ENCODE measurements around the gene EVA1A.

The EVA1A gene

DNA sequence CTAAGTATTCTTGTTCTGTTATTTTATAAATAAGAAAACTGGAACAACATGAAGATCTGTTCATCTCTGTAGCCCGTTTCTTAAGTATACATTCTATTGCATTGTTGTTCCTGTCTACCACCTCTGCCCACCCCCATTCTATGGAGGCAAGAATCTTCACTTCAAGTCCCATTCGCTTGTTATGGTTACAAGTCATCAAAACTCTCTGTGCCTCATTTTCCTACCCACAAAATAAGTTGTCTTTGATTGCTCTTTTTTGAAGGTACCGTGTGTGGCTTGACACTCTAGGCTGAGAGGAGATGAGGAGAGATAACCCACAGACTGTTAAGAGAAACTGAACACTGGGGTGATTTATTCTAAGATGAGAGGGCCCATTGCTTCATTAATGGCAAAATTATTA lies 2.9 kb upstream of the EVA1A start:
- DNase-seq (ENCODE audit: low read depth in 2 of 2): no peak

DNA sequence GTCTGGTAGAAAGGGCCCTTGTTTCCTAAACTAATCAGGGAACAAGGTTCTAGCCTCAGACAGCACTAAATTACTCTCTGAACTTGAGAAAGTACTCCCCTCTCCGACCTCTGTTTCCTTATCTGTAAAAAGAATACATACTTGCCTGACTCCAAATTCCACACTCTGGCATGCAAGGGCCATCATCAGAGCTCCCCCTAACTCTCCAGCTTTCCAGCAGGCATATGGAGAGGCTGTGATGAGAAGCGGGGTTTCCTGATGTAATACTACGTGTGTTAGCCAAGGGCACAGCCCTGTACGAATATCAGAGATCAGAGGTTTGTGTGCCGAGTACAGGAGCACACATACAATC lies 1.8 kb upstream of the EVA1A start:
- DNase-seq (ENCODE audit: low read depth in 2 of 2): no peak

DNA sequence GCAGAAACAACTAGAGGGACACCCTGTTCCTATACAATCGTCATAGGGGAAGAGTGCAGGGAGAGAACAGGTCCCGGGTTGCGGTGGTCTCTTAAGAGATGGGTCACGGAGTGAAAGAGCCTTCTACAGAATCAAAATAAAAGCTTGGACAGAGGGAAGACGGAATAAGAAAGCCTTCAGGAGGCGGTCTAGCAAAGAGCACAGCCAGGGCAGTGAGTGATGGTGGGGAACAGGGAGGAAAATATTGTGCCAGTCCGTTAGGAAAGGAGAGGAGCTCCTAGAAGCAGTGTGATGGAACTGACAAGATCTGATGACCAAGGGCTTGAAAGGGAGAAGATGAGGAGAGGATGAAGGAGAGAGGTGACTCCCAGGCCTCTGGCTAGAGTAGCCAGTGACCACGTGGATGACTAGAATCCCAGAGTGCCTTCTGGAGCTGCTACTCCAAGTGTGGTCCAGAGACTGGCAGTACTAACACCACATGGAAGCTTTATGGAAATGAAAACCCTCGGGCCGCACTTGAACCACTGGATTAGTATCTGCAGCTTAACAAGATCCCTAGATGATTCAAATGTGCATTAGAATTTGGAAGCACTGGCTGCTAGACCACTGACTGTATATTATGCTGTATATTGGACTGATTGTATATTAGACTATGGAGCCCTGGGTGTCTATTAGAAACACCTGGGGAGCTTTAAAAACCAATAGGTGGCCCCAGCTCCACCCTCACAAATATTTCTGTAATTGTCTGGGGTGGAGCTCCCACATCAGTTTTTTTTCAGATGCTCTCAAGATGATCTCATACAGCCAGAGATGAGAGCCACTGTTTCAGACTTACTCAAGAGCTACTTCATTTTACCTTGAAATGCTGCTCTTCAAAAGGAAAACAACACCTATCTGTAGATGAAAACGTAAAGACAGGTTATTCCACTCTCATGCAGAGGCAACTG lies 1.1 kb upstream of the EVA1A start:
- DNase-seq (ENCODE audit: low read depth in 2 of 2): no peak

DNA sequence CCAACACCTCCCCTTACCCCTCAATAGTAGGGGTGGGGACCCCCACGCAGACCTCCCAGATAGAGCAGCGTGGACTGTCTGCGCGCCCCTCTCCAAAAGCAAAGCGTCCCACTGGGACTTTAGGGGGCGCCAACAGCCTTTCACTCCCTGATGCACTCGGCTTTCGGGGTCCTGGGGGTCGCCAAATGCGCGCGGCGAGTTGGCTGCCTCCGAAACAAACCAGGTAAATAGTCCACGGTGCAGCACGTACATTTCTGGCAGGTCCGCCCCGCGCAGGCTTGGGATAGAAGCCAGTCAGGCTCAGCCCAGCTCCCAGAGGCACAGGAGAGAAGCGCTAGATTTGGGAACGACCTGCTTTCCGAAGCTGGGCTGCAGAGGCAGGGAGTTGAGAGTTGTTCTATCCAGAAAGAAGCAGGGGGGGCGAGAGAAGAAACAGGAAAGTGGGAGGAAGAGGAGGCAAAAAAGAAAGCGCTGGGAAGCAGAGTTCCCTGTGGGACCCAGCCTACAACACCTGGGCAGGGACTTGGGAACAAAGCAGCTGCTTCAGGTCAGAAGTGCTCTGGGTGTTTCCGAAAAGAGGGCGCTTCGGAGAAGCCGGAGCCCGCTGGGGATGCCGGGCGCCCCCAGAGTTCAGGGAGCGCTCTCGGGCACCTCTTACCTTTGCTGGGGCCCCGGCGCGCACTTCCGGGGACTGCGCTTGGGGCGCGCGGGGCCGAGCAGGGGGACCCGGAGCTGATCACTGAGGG lies 544 bp downstream of the EVA1A start:
- DNase-seq (ENCODE audit: low read depth in 2 of 2): no peak

DNA sequence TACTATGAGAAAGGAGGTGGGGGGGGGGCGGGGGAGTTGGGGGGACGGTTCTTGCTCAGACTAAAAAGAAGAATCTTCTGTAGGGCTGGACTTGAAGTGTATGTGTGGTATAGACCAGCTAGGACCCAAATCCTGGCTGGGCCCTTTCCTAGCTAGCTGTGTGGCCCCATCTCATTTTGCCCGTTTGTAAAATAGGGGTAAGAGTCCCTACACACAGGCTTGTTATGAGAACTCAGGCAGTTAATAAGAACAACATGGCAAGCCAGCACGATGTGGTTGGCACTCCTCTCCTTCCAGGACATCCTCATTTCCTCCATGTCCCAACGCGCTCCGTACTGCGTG lies 1.1 kb downstream of the EVA1A start:
- DNase-seq (ENCODE audit: low read depth in 2 of 2): no peak

DNA sequence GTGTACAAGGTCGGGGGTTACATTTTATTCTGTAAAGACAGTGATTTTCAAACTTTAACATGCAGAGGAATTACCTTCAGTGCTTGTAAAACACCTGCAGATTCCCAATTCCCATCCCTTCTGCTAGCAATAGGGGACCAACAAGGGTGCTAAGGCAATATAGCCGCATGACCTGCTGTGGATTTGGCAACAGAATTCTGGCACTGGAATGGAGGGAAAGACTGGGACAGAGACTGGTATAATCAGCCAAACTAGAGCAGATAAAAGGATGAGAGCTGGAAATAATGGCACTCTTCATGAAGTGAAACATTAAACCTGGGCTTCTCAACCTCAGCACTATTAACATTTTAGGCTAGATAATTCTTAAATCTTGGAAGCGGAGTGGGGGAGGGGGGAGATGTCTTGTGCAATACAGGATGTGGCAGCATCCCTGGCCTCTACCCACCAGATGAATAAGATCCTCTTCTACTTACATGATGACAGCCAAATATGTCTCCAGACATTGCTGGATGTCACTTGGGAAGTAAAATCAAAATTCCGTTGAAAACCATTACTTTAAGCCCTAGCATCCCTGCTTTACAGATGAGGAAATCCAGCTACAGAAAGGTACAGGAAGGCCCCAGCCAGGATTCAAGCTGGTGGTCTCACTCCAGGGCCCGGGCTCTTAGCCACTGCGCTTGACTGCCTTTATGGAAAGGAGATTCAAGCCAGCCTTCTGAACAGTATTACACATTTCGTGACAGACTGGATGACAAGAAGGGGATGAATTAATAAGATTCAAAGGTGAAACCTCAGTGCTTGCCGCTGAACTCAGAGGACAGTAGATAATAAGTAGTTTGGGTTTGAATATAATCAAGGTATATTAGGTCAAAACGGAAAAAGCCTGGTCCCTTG lies 1.7 kb downstream of the EVA1A start:
- no peak for DNase-seq (ENCODE audit: low read depth in 2 of 2)

DNA sequence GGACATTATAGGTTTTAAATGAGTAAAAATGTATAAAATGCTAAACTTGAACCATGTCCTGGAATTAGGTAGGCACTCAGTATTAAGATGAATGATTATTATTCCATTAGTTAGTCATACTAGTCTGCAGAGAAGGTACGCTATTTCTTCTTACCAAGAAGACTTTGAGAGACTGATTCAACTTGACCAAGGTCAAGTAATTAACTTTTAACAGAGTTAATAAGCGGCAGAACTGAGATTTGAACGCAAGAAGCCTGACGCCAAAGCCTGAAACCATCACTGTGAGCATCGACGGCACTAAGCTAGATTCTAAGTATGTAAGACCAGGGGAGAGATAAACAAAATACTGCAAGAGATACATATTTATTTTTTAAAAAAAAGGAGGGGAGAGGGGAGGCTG lies 2.6 kb downstream of the EVA1A start:
- no peak for DNase-seq (ENCODE audit: low read depth in 2 of 2)

DNA sequence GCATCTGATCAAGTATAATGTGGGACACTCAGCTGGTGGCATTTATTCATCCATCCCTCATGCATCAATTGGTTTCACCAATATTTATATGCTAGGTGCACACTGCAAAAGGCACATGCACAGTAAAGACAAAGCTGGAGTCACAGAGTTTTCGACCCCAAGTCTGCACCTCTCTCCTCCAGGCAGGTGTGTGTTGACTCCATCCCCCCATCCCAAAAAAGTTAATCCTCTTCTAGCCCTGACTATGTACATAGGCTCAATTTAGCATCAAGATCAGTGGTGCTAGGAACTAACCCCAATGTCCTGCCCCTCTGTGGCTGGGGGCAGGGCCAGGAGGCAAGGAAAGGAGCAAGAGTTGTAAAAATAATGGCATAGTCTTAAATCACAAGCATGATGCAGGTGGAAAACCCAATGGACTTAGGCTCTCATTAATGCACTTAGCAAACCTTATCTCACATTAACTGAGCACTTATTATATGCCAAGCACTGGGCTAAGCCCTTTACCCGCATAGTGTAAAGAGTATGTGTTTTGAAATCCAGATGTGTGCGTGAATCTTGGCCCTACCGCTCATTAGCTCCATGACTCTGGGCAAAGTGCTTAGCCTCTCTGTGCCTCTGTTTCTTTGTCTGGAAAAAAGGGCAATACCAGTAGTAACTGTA lies 3.1 kb downstream of the EVA1A start:
- DNase-seq (ENCODE audit: low read depth in 2 of 2): no peak

DNA sequence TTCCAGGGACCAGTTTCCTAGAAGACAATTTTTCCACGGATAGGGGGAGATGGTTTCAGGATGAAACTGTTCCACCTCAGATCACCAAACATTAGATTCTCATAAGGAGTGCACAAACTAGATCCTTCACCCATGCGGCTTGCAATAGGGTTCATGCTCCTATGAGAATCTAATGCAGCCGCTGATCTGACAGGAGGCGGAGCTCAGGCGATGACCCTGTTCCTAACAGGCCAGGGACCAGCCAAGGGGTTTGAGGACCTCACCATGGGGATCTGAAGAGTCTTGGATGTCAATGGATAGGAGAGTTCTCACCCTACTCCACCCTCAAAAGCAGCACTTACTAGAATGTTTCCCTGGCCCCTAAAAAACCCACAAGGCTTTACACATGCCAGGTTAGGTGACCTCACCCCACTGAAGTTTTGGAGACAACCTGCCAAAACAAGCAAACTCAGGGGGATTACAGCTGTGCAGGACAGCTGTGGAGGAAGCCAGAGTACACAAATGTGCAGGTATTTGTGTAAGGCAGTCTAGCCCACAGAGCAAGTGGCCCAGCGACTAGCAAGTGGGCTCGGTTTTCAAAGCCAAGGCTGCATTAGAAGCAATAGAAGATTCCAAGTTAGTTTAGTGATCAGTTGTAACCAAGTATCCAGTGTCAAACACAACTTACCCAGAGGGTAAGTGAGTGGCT lies 3.9 kb downstream of the EVA1A start:
- DNase-seq (ENCODE audit: low read depth in 2 of 2): no peak

DNA sequence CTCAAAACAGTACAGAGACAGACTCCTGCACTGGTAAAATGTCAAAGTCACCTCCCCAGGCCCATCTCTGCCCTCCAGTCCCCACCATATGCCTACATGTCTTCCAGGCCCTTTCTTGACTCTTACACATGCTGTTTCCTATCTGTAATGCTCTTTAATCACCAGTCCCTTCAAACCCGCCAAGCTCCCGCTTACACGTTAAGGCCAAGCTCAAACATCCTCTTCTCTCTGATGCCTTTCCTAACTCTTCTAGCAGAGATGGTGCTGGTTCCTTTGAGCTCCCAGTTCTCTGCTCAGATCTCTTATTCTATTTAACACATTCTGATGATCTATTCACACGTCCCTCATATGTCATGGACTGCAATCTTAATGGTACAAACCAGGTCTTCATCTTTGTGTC lies 5.0 kb downstream of the EVA1A start:
- no peak for DNase-seq (ENCODE audit: low read depth in 2 of 2)

DNA sequence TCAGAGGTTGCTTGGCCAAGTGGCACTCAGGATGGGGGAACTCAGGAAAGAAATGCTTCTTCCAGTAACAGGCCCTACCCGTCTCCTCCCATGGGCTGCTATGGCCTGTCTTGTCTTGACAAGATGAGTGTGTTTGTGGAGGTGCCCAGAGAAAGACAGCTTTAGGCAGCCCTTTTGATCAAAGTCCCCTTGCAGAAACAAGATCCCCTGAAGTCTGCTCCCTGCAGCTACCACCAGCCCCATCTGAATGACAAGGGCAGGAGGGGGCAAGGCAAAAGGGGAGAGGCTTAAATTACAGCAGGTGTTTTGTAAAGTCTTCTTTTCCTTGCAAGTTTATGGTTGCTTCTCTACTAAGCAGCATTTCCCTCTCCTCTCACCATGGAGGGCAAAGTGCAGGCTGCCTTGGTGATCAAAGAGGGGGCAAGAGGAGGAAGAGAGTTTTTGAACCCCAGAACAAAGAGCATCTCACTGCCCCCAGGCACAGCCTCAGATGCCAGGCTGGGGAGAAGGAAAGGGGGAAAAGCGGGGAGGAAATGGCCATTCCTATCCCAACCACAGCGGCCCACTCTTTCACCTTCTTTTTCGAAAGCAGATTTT lies 6.7 kb downstream of the EVA1A start:
- no peak for DNase-seq (ENCODE audit: low read depth in 2 of 2)

DNA sequence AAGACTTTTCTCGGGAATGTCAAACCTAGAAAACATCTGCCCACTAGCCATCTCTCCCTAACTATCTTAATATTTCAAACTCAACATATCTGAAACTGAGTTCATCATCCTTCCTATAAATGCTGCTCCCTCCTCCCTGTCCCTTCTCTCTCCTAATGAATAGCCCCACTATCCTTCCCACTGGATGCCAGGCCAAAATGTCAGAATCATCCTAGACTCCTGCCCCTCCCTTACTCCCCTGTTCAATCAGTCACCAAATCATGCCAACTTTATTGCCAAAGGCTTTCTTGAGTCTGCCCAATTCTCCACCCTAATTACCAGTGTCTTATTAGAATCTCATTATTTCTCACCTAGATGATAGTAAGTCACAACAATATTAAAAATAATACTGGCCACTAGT lies 8.5 kb downstream of the EVA1A start:
- DNase-seq (ENCODE audit: low read depth in 2 of 2): no peak

DNA sequence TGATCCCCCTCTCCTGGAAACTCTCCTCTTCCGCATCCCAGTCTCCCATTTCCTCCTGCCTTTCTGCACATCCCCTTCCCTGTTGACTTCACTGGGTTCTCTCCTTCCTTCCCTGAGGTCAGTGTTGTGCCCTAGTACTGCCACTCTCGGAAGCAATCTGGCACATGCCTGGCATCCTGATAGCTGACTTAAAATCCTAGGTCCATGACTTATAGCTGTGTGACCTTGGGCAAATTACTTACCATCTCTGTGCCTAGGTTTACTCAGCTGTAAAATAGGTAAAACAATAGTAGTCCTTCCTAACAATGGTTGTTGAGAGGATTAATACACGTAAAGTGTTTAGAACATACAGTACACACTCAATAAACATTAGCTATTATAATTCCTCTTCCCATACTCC lies 9.3 kb downstream of the EVA1A start:
- DNase-seq (ENCODE audit: low read depth in 2 of 2): no peak

DNA sequence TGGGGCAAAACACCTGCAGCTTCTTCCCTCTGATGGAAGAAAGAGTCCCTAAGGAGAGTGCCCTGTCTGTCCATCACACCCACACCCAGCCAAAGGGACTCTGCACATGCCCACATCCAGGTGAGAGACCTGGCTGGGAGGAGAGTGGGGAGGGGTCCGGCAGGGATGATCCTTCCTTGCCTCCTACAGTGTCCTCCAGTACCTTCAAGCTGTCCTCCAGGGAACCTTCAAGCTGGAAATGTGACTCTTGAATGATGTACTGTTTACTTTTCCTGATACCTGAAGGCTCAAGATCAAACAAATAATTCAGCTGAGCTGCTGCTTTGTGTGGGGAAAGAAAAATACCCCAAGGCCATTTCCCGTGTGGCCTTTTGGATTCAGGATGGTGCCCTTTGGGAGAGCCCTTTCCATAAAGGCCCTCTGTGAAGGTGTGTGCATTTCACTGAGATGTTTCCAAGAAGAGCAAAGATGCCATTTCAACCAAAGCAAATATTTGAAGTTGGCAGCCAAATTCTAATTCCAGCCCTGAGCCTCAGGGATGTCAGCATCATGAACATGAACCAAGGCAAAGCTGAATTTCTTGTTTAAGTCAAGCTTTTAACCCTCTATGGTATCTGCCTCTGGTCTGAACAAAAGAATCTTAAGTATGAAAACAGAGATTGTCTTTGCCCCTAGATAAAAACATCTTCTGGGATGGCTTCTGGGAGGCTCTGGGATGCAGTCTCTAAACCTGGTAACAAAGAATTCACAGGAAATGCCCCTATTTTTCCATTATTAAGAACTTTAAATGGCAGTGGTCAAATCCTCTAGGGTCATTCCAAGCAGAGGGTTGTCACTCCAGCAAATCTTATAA lies 11.1 kb downstream of the EVA1A start:
- DNase-seq (ENCODE audit: low read depth in 2 of 2): no peak

DNA sequence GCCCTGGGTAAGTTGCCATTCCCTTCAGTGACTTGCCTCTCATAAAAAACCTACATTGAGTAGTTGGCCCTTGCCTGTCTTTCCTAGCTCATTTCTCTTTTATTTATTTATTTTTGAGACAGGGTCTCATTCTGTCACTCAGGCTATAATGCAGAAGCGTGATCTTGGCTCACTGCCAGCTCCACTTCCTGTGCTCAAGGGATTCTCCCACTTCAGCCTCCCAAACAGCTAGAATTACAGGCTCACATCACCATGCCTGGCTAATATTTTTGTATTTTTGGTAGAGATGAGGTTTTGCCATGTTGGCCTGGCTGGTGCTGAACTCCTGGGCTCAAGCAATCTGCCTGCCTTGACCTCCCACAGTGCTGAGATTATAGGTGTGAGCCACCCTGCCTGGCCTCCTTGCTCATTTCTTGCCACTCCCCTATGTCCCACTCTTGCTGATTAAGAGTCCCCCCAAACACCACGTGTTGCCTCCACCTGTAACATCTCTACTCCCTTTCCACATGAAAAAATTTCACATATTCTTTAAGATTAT lies 12.6 kb downstream of the EVA1A start:
- DNase-seq (ENCODE audit: low read depth in 2 of 2): no peak

DNA sequence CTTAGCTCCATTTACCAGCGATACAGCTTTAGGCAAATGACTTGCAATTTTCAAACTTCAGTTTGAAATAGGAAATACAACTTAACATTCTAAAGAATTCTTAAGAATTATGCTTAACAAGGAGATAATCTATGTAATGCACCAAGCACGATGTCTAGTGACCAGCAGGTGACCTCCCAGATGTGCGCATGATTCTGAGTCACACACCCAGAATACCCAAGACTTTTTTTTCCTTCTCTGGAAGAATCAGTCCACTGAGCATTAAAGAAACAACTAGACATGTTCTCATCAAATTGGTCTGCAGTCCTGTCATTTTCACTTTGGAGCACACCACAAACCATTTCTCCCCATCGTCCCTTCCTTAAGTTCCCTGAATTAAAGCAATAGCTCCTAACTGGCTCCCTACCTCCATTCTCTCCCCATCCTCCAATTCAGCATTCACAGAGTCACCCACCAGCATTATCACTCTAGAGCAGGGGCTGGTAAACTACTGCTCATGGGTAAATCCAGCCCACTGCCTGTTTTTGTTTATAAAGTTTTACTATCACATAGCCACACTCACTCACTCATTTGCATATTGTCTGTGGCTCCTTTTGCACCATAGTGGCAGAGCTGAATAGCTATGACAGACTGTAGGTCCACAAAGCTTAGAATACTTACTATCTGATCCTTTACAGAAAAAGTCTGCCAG lies 13.2 kb downstream of the EVA1A start:
- DNase-seq (ENCODE audit: low read depth in 2 of 2): no peak

DNA sequence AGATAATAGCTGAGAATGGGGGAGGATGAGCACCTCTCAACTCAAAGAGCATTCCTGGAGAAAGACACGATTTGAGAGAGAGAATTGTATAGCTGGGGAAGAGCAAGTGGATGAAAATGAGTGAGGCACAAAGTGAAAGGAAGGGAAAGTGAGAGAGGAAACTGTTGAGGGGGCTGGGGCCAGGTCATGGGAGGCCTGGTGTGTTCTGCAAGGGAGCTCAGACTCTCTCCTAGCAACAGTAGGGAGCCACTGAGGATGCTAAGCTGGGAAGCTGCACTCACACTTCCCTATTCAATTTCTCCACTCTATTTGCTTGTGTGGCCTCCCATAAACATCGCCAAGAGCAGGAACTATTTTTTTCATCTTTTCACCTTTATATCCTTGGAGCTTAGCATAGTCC lies 14.8 kb downstream of the EVA1A start:
- no peak for DNase-seq (ENCODE audit: low read depth in 2 of 2)

DNA sequence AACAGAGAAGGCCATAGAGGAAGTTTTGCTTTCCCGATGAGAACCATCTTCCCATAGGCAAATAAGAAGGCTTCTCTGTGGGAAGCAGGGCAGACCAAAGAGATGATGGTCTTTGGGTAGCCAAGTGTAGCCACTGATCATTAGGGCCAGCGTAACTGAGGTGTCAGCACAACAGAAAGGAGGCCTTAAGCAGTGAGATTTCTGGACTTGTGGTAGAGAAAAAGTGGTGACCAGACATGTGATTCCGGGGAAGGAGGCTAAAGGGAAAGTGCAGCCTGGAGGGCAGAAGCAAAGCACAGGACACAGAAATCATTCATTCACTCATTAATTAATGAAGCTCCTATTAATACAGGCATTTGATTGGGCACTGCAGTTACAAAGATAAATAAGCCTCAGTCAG lies 15.4 kb downstream of the EVA1A start:
- no peak for DNase-seq (ENCODE audit: low read depth in 2 of 2)

DNA sequence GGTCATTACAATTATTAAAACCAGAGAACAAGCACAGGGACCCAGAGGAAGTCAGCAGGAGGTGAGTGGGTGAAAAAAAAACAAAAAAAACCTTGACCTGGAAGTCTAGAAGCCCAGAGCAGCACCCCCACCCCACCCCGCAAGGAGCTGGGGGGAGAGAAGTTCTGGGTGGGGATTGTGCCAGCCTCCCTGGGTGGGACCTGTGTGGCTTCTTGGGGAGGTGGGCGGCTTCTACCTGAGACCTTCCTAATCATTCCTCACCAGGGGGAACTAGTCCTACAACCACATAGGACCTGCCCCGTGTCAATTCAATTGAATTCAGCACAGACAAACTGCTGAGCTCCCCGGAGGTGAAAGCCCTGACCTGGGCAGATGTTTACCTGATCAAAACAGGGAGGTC lies 17.3 kb downstream of the EVA1A start:
- DNase-seq (ENCODE audit: low read depth in 2 of 2): no peak
